ENCODE results near the gene SMIM10L2A.
"Not testable (repeated sequence)": the region's sequence is repeated elsewhere in the genome, so short reads cannot be mapped to it uniquely, and the experiment has no call there.

SMIM10L2A gene

DNA sequence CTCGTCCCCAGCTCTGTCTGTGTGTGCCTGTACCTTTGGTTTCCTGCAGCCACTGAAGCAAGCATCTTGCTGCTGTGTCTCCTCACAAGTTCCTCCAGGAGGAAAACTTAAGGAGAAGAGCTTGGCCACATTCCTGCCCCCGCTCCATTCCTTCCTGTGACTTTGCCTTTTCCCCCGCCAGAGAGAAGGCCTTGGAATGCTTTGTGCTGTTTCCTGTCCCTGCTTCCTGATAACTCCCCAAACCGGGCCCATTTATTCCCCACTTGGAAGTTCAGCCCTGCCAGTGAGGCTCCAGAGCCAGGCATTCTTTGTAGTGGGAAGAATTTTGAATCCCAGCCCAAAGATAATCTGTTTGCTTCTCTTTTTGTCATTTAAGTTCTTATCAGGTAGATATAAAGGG lies 33.1 kb downstream of the SMIM10L2A start:
- DNase-seq (ENCODE audit: low read depth in 2 of 2) = no peak

DNA sequence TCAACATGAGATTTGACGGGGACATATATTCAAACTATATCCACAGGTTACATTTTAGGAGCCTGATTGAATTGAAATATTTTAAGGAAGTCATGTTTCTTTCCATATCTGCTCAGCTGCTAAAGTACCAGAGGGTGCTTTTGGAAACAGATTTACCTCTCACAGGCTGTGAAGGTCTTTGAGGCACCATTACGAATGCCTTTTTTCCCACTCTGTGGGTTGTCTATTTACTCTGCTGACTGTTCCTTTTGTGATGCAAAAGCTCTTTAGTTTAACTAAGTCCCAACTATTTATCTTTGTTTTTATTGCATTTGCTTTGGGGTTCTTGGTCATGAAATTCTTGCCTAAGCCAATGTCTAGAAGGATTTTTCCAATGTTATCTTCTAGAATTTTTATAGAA lies 40.0 kb downstream of the SMIM10L2A start:
- not testable (repeated sequence) for DNase-seq (ENCODE audit: low read depth in 2 of 2)

DNA sequence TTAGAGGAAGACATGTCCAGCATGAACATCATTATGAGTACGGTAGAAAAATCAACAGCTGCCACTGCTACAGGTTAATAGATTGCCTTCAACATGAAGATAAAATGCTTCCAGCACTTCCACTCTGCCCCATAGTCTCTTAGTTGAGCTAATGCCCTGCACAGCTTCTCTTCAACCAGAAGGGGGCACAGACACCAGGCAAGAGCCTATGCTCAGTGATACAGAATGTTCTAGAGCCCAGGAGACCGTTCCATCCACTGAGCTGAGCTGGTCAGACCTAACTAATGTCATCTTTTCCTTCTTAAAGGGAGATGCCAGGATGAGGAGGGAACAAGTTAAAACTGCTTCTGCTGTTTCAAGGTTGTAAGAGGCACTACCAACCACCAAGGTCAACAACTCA lies 42.2 kb downstream of the SMIM10L2A start:
- no peak for DNase-seq (ENCODE audit: low read depth in 2 of 2)

DNA sequence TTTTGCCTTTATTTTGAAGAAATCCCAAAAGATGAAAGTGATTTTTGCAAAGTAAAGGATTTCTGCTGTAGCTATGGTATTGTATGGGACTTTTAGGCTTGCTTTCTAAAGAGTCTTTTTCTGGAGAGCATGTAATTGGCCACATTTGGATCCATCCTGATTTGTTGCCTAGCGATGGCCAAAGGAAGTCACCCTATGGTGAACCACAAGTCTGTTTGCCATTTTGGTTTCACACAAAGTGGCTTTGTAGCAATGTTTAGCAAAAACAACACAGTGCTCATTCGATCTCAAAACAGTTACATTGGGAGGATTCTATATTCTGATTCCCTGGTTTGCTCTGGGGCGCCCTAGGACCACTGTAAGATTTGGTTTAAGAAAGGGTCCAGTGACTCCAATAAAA lies 54.6 kb downstream of the SMIM10L2A start:
- no peak for DNase-seq (ENCODE audit: low read depth in 2 of 2)

DNA sequence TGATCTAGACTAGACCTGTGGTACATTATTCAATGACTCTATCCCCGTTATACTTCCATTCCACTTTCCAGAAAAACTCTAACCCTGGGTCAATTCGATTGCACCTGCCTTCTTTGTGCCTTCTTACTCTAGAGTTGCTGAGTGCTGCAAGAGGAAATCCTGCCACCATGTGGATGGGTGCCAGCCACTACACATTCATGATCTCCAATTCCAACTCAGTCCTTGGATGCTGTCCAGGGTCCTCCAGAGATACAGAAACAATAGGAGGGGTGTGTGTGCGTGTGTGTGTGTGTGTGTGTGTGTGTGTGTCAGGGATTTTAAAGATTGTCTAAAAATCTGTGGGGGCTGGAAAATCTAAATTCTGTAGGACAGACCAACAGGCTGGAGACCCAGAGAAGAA lies 55.8 kb downstream of the SMIM10L2A start:
- peak in 1 of 2 donors; percentile 3 for DNase-seq (ENCODE audit: low read depth in 2 of 2)
